HPDE6-E6E7 (cell line): Measurements from ENCODE around the gene SLIT3.

Source experiments
- DNase-seq: peaks from one replicate; pipeline ENCODE4 v3.0.0; 2011; ENCODE audit warnings: missing footprints; ENCODE audit errors: extremely low spot score

SLIT3 gene

DNA sequence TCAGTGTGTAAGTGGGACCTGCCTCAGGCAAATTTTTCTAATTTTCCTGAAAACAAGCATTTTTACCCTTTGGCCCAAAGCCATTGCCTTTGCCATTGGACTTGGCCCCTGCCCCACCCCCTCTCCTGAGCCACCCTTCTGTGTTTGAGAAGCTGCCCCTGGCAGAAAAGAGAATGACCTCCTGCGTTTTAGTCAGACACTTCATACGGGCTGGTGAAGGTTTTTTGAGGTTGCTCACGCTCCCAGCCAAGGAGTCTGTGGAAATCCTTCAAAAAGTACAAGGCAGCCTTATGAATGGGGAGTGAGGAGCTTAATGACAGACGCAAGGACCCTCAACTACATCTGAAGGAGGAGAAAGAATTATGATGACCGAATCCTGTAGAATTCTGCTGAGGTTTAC, 308.9 kb downstream of the SLIT3 start:
- DNase-seq = no peak

DNA sequence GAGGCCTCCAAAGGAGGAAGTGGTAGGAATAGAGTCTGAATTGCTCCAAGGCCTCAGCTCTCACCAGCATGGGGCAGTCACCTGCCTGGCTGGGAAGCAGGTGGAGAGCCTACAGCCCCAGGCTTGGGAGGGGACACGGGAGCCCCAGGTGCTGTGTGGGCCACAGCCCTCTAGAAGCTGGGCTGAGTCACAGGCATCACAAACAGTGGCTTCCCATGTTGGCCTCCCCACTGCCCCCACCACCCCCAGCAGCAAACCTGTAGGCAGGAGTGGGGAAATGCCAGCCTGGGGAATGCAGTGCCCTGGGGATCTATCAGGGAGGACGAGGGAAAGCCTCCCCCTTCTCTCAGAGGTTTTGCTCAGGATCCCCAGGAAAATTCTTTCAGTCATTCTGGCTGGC, 309.6 kb downstream of the SLIT3 start:
- no peak for DNase-seq

DNA sequence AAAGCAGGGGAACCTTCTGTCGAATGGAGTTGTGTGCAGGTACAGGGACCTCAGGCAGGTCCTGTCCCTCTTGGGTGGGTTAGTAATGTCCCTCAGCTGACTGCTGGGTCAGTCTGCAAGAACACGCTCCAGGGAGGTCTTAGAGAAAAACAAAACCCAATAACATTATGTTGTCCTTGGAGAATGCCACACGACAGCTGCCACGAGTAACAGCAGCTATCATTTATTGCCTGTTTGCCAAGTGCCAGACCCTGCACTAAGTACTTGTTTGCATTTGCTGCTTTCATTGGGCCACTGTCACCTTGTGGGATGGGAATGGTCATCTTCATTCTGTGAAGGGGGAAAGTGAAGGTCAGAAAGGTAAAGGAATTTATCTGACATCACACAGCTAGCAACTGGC, 310.3 kb downstream of the SLIT3 start:
- no peak for DNase-seq

DNA sequence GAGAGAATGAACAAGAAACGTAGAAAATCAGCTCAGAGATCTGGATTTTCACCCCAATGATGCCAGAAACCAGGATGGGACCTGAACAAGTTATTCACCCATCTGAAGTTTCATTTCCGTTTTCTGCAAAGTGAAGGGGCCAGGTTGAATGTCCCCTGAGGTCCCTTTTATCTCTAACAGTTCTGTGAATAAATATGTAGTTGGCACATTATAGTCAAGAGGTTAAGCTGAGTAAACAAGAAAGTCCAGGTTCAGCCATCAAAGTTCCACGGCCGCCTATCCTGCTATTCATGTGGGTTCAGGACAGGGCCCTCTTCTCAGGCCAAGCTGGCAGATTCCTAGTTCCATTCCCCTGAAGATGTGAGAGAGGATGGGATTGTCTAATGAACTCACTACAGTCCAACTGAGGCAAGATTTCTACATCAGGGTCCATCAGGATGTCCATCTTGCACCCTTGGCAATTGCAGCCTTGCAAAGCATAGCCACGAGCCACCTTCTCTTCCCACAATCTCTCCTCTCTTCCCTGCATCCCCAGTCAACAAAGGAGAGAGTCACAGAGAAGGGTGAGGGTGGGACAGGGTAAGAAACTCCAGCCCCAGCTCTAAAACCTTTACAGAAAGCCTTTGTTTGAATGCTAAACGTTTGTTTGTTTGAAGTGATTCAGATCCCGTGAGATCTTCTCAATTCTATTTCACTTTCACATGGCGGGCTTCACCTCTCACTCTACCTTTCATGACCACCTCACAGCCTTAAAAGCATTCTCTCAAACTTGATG, 311.0 kb downstream of the SLIT3 start:
- no peak for DNase-seq

DNA sequence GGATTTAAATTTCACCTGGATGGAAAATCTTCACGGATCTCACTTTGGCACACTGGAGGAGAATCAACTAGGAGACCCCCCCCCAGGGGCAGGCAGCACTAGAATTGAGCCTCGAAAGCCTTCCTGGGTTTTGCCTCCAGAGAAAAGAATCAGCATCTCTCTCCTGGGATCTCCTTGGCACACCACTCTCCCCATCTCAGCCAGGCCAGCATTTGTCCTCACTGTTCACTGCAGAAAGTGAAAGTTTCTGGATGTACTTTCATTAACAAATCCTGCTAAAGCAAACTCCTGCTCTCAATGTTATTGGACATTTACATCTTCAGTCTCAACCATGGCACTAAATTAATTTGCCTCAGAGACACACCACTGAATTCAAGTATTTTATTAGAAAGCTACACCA, 312.2 kb downstream of the SLIT3 start:
- DNase-seq = no peak

DNA sequence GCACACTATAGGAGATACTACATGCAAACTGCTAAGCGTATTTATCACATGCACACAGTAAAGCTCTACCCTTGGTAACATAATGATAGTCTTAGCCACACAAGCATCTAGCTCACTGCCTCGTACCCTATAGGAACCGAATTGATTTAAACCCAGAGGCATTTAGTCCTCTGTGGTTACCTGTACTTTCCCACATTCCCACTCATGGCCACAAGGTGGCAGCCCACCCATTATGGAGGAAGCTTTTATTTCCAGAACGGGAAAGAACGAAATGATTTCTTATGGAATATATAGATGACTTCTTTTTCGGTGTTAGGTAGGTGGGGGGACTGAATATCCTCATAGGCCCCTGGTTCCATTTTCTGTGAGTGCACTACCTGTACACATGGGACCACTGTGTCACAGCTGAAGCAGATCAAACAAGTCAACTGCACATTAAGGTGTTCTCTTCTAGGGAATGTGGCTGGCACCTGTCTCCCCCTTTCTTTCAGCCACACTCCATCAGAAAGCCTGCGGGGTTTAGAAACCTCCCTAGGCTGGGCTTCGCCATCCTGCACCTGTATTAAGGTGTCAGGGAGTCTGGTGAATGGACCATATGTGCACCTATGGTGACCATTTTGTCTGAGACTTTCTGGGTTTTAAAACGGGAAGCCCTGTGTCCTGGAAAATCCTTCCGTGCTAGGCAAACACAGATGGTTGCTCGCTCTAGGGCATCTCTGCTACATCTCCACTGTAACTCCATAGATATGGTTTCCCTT, 313.2 kb downstream of the SLIT3 start:
- peak; percentile 28 for DNase-seq

DNA sequence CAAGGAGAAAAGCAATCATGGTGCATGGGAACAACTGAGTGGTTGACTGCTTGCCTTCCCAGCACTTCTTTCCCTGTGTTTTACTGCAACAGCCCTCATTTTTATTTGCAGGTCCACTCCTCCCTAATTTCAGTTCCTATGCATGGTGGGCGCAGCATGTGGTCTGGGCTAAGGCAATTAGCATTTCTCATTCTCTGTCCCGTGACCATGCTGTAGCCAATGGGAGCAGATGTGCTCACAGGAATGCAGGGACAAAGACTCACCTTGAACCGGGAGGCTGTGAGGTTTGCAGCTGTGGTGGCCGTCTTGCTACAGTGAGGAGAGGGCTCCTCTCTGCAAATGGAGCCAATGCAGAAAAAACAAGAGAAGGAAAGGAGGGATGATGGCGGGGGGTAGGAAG, 315.5 kb downstream of the SLIT3 start:
- no peak for DNase-seq

DNA sequence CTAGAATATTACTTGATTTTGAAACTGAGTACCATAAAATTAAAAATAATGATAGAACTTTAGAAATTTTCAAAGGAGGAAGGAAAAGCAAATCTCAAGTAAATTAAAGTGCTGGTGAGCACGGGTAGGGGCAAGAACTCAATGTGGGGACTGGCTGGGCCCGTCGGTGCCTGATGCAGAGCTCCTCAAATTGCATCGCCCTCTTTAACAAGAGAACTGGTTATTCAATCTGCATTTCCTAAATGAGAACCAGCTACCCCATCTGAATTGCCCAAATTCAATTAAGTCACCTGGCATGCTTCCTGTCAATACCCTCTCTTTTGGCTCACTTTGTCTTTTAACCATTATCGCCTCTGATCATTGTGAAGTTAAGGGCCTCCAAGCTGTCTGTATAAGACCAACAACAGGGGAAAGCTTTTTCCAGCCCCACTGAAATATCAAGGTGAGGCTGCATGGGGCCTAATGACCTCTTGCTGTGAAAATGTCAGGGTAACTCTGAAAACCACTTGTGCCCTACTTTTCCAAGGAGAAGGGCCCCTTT, 316.7 kb downstream of the SLIT3 start:
- no peak for DNase-seq

DNA sequence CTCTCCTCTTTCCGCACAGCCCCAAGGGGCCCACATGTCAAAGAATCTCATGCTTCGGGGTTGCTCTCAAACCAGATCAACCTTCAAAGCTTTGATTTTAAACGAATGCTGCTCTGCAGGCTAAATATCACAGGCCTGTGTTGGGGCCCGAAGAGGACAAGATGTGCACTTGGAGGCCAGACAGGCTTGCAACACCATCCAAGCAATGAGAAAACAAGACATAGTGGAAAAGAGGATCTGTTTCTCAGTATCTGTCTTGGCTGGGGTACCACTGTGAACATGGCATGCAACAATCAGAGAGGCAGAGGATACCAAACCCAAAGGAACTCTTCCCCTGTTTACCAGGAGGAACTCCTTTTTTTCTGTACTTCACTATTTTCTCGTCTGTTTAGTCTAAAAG, 321.8 kb downstream of the SLIT3 start:
- no peak for DNase-seq

DNA sequence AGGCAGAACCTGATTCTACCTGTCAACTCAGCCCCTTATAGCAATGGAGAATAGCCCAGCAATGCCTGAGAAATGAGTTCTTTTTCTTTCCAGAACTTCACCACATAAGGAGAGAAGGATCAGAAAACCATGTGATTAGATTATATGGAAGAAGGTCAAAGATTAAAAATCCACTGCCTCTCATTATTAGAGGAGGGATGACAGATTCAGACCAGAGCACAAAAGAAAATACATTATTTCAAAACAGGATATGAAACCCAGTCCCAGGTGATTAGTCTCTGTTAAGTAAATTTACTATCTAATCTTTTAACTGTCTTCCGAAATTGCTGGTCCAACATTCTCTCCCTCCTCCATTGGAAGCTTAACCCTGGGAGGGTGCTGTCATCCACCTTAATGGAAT, 322.4 kb downstream of the SLIT3 start:
- DNase-seq = no peak

DNA sequence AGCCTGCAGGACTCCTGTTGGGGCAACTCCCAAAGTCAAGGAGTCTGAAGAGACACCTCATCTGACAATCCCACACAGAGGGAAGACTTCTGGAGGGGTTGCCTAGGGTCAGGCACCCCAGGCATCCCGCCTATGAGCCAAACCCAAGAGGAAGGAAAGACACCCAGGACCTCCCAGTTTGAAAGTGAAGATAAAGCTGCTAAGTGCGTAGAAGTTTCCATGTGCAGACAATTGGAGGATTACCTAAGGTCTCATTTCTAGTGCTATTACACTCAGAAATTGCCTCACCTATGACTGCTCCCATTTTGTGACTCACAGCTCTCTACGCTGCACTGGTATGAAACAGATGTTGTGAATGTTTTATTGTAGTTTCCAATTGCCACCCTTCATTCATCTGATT, 322.9 kb downstream of the SLIT3 start:
- peak; percentile 12 for DNase-seq

DNA sequence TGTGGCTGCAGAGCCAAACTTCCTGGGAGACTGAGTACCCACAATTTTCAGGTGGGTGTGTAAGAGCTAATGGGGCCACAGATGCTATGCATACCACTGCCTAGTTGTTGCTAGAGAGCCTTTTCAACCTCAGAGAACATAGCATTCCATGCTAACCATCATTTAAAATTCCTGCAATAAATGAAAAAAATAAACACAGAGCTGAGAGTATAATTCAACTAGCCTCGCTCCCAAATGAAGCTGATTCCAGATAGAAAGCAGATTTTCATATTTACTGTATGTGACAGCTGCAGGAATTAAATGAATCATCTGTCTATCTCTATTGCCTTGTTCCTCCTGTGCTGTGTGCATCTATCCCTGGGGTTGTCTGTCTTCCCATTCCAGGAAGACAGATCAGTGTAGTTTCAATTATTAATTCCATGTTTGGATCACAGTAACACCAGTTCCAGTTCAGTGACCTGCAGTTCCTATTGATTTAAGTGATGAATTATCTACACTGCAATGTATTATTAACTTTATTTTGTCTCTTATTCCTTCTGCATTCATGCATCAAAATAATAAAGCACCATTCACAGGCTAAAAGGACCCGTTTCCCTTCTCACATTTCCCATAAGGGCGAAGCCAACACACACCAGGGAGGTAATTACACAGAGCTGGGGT, 324.5 kb downstream of the SLIT3 start:
- no peak for DNase-seq

DNA sequence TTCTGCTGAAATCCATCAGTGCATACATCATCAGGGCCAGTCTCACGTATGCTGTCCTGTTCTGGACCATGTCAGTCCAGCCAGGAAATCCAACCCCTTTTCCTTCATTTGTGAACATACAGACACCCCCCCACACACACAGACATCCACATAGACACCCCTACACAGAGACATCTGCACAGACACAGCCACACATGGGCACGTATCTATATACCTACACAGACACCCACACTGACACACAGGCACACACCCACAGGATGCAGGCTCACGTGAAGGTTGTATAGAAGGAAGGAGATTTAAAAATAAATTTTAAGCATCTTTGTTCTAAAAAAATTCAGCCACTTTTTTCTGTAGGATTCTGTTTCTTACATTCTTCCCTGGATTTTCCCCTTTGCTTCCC, 325.6 kb downstream of the SLIT3 start:
- DNase-seq = no peak

DNA sequence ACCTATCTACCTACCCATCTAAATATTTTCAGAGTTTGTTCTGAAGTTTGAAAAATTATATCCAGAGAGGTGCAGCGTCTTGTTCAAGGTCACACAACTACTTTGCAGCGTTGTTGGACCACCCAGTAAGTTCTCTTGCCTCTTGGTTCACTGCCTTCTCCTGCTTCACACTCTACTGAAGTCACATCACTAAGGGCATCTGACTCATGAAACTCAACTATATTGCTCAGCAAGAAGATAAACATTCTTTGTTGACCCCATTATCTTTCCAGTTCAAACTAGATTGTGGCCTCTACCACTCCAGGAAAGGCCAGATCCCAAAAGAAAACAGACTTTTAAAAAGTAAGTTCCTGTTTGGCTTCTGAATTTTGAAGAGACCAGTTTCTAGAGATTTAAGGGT, 326.9 kb downstream of the SLIT3 start:
- no peak for DNase-seq

DNA sequence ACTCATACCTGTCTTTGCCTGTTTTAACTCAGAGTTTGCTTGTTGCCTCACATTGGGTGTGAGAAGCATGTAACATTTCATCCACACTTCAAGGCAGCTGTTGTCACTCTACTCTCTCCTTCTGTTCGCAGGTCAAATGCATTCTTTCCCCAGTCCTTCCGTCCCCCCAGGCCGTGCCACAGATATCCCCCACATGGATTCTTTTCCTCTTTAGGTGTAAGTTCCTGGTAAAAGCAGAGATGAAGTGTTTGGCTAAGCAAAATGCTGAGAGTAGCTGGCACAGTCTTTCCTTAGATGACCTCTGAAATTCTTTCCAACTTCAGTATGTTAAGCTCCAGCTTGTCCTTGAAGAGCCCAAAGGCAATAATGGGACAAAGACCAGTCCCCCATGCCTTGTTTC, 328.2 kb downstream of the SLIT3 start:
- no peak for DNase-seq

DNA sequence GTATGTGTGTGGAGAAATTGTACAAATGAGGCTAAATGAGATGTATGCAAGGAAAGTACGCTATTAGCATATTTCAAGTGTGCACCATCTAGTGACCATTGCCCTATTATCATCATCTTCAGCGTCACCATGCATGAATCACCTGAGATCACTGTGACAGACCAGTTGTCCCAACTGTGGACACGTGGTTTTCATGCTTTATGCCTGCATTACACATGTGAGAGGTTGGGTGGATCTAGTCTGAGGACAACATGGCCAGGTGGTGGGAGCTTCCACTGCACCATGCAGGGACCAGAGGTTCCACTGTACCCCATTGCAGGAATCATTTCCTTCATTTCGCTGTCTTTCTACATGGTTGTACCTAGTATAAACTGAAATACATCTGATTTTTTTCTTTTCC, 329.8 kb downstream of the SLIT3 start:
- no peak for DNase-seq

DNA sequence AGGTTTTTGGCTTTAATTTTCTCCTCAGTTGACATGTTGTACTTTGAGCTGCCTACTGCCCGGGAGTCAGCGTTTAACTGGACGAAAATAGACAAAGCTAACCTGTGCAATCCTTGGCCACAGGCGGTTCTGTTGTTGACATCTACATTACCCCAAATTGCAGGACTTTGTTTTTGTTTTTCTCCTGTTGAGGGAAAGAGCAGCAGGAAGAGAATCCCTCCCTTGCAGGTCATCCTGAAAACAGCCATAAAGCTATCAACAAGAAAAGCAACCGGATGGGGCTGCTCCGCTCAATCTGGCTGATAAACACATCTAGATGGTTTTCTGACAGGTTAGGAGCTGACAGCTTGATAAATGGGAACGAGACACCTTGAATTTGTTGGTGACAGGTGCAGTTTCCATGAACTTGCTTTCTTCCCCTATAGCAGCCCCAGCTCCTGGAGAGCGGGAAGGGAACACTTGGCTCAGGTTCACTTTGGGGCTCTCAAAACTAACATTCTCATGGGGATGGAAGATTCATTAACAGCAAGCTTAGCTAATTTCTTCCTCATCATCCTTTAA, 331.5 kb downstream of the SLIT3 start:
- no peak for DNase-seq

DNA sequence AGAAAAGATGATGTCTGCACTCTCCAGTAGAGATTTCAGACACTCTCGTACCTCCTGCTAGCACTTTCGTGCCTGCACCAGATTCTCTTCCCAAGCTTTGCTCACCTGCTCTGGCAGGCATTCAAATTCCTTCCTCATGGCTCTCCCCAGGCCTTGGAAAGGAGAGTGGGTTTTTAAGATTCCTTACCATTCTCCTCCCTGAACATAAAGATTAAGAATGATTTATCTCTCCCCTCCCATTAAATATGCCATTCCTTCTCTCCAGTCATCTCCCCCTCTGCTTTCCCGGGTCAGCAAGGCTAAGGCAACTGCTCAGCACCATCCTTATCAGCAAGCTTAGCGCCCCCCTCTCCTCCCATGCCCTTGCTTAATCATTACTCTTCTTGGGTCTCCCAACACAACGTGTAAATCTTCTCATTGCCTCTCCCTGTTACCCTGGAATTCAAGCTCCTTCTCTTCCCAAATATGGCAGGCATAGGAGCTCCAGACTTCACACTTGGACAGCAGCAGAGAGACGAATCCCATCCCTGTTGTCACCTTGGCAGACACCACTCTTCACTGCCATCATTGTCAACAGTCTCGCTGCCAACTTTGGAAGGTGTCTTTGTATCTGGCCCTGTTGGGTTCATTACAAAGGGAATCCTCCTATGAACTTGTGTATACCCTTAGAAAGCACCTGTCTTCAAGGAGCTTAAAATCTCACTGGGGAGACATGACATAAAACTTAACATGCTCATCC, 332.9 kb downstream of the SLIT3 start:
- DNase-seq = no peak

DNA sequence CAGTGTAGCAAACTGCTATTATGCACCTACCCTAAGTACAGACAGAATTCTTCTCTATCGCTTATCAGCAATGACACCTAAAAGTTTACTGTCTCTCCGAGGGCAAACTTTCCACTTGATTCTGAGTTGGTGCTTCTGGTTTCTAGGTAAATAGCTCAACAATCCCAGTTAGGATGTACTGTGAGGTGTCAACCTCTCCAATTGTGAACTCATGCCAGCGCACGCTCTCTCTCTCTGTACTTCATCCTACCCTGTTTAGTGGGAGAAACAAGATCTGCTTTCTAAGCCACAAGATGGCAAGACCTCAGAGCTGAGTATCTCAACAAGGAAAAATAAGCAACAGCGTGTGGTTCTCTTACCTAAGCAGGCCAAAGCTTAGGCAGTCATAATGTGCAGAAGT, 335.3 kb downstream of the SLIT3 start:
- no peak for DNase-seq

DNA sequence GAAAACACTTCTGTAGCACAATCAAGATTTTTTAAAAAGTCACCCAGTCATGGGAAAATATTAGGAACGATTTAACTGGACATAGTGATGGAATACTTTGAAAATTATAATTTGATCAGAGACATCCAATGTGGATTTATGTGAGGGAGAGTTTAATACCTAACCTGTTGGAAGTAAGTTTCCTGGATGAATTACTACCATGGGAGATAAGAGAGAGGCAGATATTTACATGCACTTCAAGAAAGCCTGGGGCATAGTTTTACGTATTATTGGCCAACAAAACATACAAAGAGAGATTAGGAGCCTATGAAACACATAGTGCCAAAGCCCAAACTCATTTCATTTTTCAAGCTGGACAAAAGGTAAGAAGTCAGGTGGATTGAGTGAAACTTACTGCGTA, 336.8 kb downstream of the SLIT3 start:
- no peak for DNase-seq

DNA sequence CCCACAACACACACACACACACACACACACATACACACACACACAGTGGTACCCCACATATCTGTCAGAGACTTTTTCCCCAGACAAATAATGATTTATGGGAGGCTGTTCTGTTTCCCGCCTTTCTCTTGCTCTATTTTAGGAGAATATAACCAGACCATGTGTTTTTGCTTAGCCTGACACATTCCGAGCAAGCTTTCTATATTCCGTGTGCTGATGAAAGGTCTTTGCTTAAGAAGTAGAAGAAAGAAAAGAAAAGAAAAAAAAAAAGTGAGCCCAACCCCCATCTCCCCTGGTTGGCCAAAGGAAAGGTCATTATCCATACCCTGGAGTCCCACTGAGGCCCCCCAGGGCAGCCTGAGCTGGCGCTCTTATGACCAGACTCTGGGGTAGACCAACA, 338.6 kb downstream of the SLIT3 start:
- DNase-seq = no peak

DNA sequence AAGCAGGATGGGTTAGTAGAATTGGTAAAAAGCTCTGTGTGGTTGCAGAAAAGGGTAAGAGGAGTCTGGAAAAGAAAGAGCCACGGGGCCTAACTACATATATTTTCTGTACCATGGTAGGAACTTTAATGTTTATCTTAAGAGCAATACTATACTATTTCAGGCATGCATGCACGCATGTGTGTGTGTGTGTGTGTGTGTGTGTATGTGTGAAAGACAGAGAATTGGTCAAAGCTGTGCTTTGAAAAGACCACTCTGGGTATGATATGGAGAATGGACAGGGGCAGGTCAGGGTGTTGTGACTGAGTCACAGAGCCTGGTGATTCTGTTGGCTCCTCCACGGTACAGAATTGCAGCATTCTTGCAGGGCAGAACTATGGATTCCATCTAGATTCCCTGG, 339.3 kb downstream of the SLIT3 start:
- DNase-seq = no peak
